Suprapubic skin (tissue), 4 donors: ENCODE results near the gene FYN.
"Not testable (repeated sequence)": the region's sequence is repeated elsewhere in the genome, so short reads cannot be mapped to it uniquely, and the experiment has no call there.

ENCODE experiments used
- EP300 ChIP-seq: sonication (generic); formaldehyde crosslinking; IDR thresholded peaks from one replicate; pipeline ENCODE4 v1.6.1; 2017; ENCODE audit warnings: antibody characterized with exemption
- POLR2A ChIP-seq, 2 donors: fragments of 450-650 bp; IDR thresholded peaks; one replicate each; pipeline ENCODE4 v1.6.1; 2017; ENCODE audit warnings: antibody characterized with exemption in 2 of 2, mild to moderate bottlenecking in 2 of 2, moderate library complexity in 2 of 2
- POLR2AphosphoS5 ChIP-seq, 3 donors: sonication (generic); formaldehyde crosslinking; IDR thresholded peaks; one replicate each; pipeline ENCODE4 v1.6.1; 2017; ENCODE audit warnings: antibody characterized with exemption in 3 of 3
- TF ChIP-seq, protein P1 (sequence below), 2 donors: fragments of 200-600 bp in 1 of 2; fragments of 450-650 bp in 1 of 2; sonication (generic) in 1 of 2; IDR thresholded peaks; one replicate each; pipeline ENCODE4 v1.5.1; 2016 to 2019; ENCODE audit warnings: antibody characterized with exemption in 2 of 2, mild to moderate bottlenecking in 1 of 2, moderate library complexity in 1 of 2

DNA sequence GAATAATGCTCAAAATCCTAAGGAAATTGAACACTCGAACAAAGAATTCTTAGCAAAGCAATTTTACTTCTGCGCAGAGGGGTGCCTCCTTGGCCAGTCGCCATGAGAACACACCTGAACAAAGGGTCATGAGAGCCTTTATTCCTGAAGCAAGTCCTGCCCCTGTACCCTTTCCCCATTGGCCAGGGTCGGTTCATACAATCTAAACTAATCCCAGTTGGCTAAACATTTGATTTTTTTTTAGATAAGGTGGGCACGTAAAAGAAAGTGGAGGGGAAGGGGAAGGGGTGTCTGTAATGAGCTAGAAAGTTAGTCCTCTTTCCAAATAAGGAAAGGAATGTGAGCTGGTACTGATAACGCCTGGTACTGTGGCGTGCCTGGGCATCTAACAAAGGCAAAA is 37.9 kb downstream of the FYN start:
- TF ChIP-seq, protein P1, sequence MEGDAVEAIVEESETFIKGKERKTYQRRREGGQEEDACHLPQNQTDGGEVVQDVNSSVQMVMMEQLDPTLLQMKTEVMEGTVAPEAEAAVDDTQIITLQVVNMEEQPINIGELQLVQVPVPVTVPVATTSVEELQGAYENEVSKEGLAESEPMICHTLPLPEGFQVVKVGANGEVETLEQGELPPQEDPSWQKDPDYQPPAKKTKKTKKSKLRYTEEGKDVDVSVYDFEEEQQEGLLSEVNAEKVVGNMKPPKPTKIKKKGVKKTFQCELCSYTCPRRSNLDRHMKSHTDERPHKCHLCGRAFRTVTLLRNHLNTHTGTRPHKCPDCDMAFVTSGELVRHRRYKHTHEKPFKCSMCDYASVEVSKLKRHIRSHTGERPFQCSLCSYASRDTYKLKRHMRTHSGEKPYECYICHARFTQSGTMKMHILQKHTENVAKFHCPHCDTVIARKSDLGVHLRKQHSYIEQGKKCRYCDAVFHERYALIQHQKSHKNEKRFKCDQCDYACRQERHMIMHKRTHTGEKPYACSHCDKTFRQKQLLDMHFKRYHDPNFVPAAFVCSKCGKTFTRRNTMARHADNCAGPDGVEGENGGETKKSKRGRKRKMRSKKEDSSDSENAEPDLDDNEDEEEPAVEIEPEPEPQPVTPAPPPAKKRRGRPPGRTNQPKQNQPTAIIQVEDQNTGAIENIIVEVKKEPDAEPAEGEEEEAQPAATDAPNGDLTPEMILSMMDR (IDR thresholded peaks at IDR 0.05), result not testable (repeated sequence)
- TF ChIP-seq POLR2A (IDR thresholded peaks at IDR 0.05); POLR2AphosphoS5 (IDR thresholded peaks at IDR 0.05); EP300: not testable (repeated sequence)
